RWPE2 (cell line): ENCODE results near the gene PRRT3.

Experiments used
- ATAC-seq: fragments of 200-7000 bp; cut with Tn5 transposase; 3 replicates; pipeline ENCODE4 v1.9.1; 2021; ENCODE audit warnings: low read depth
- DNase-seq: peaks from one replicate; pipeline ENCODE4 v3.0.0-alpha.2; 2020; ENCODE audit warnings: low spot score
- H3K27ac ChIP-seq: fragments of 450-650 bp; 2 replicates; pipeline ENCODE4 v1.5.1; 2017; ENCODE audit warnings: mild to moderate bottlenecking; ENCODE audit not compliant: poor library complexity, severe bottlenecking
- H3K27me3 ChIP-seq: fragments of 250-450 bp; sonication (Bioruptor Pico); 2 replicates; pipeline ENCODE4 v1.5.1; 2021; ENCODE audit warnings: mild to moderate bottlenecking, moderate library complexity; ENCODE audit not compliant: insufficient read depth, poor library complexity, severe bottlenecking
- H3K36me3 ChIP-seq: fragments of 250-450 bp; sonication (Bioruptor Pico); 2 replicates; pipeline ENCODE4 v1.5.1; 2020; ENCODE audit warnings: low read depth, mild to moderate bottlenecking, moderate library complexity
- H3K4me1 ChIP-seq: fragments of 250-450 bp; sonication (Bioruptor Pico); 2 replicates; pipeline ENCODE4 v1.5.1; 2021; ENCODE audit warnings: mild to moderate bottlenecking, moderate library complexity; ENCODE audit not compliant: insufficient read depth, poor library complexity, severe bottlenecking
- H3K4me3 ChIP-seq: fragments of 250-450 bp; sonication (Bioruptor Pico); 2 replicates; pipeline ENCODE4 v1.5.1; 2021; ENCODE audit warnings: mild to moderate bottlenecking, moderate library complexity; ENCODE audit not compliant: severe bottlenecking
- H3K9me3 ChIP-seq: fragments of 250-450 bp; sonication (Bioruptor Pico); 2 replicates; pipeline ENCODE4 v1.5.1; 2021; ENCODE audit warnings: mild to moderate bottlenecking, moderate library complexity; ENCODE audit not compliant: severe bottlenecking
- TF ChIP-seq, protein P1 (sequence below): fragments of 450-650 bp; IDR thresholded peaks from one replicate; pipeline ENCODE4 v1.5.1; 2017; ENCODE audit warnings: mild to moderate bottlenecking, moderate library complexity; ENCODE audit not compliant: poor library complexity, severe bottlenecking

PRRT3 gene

DNA sequence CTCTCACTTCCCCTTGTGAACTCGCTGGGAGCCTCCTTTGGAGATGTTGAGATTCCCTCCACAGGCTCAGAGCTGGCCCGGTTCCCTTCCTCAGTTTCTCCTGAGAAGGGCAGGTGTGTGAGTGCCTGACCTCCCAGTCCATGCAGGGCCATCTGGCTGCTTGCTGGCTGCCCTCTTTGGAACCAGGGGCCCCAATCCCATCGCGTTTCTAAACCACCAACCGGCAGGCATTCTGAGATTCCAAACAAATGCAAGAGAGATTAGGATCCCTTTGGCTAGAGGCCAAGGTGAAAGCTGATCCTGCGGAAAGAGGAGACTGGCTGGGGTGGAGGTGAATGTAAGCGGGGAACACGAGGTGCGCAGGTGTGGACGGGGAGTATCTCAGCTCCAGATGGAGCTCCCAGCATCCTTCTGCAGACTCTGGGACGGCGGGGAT, 2.9 kb upstream of the PRRT3 start:
- Histone ChIP-seq H3K9me3 (no peaks in the 10 kb centered on the region), H3K4me3 (no peak overlapping the region), H3K4me1 (peaks cover 10% of the 10 kb centered on the region), H3K27ac (no peak overlapping the region), H3K36me3 (no peaks in the 10 kb centered on the region), H3K27me3 (no peaks in the 10 kb centered on the region)
- TF ChIP-seq, protein P1, sequence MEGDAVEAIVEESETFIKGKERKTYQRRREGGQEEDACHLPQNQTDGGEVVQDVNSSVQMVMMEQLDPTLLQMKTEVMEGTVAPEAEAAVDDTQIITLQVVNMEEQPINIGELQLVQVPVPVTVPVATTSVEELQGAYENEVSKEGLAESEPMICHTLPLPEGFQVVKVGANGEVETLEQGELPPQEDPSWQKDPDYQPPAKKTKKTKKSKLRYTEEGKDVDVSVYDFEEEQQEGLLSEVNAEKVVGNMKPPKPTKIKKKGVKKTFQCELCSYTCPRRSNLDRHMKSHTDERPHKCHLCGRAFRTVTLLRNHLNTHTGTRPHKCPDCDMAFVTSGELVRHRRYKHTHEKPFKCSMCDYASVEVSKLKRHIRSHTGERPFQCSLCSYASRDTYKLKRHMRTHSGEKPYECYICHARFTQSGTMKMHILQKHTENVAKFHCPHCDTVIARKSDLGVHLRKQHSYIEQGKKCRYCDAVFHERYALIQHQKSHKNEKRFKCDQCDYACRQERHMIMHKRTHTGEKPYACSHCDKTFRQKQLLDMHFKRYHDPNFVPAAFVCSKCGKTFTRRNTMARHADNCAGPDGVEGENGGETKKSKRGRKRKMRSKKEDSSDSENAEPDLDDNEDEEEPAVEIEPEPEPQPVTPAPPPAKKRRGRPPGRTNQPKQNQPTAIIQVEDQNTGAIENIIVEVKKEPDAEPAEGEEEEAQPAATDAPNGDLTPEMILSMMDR = no peak
- ATAC-seq = peak; percentile 30; the same call in 2 of the 3 replicates
- DNase-seq = no peak

DNA sequence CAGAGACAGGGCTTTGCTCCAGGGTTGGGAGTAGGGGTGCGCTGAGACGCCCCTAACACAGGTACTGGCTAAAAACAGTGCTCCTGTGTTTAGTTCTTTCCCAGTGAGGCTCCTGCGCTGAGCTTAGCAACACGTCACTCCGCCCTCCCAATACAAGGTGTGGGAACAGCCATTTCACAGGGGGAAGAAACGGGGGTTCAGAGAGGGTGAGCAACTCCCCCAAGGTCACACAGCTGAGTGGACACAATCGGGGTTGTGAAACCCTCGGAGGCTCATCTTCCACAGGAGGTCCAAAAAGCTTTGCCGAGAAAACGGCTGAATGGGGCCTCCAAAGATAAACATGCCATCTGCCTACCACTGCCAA, 628 bp downstream of the PRRT3 start:
- Histone ChIP-seq H3K27ac (no peak overlapping the region), H3K9me3 (no peaks in the 10 kb centered on the region), H3K27me3 (no peaks in the 10 kb centered on the region), H3K4me3 (peak overlapping the region; percentile 45), H3K36me3 (0 out of 2 replicates have a peak, but pooled peaks cover 5% of the 10 kb centered on the region), H3K4me1 (peaks cover 10% of the 10 kb centered on the region)
- TF ChIP-seq, protein P1 = no peak
- ATAC-seq = no peak
- DNase-seq = no peak

DNA sequence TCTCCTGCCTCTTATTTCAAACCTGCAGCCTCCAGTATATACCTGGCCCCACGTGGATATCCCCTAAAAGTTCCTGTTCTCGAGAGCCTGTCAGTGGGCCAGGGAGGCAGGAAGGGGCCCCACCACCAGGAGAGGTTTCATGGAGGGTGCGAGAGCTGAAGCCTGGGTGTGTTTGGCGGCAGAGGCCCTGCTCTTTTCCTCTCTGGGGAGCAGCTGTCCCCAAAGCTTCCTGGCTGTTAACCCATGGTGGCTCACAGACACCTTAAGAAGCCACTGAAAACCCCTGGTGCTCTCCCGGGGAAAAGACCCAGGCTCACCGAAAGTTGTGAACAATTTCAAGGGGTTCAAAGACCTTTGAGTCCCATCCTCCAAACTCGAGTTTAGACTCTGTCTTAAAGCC, 1.1 kb downstream of the PRRT3 start:
- ATAC-seq = no peak
- H3K4me1 ChIP-seq = peaks cover 10% of the 10 kb centered on the region
- 0 out of 2 replicates have a peak, but pooled peaks cover 5% of the 10 kb centered on the region for H3K36me3 ChIP-seq
- TF ChIP-seq, protein P1 = no peak
- no peaks in the 10 kb centered on the region for H3K9me3 ChIP-seq
- H3K4me3 ChIP-seq = no peak overlapping the region
- no peak for DNase-seq
- H3K27ac ChIP-seq = no peak overlapping the region
- H3K27me3 ChIP-seq = no peaks in the 10 kb centered on the region

DNA sequence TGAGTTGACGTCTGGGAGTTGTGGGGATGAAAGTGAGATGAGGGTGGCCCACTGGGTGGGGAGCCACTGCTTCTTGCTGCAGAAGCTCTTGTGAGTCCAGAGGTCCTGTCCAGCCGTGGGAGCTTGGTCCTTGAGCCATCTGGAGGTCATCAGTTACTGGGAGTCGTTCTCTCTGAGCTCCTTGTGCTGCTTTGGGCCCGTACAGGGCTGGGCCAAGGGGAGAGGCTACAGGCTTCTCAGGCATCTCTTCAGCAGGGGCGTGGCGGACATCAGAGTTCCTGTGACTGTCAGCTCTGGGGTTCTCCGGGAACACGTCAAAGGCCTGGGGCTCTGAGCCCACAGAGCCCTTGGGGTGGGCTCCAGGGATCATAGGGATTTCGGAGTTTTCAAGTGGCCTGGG, 2.6 kb downstream of the PRRT3 start:
- TF ChIP-seq, protein P1 = no peak
- Histone ChIP-seq H3K27me3 (no peaks in the 10 kb centered on the region), H3K36me3 (0 out of 2 replicates have a peak, but pooled peaks cover 5% of the 10 kb centered on the region), H3K4me3 (no peak overlapping the region), H3K4me1 (peaks cover 1% of the 10 kb centered on the region), H3K27ac (no peak overlapping the region), H3K9me3 (no peaks in the 10 kb centered on the region)
- DNase-seq = no peak
- no peak for ATAC-seq

DNA sequence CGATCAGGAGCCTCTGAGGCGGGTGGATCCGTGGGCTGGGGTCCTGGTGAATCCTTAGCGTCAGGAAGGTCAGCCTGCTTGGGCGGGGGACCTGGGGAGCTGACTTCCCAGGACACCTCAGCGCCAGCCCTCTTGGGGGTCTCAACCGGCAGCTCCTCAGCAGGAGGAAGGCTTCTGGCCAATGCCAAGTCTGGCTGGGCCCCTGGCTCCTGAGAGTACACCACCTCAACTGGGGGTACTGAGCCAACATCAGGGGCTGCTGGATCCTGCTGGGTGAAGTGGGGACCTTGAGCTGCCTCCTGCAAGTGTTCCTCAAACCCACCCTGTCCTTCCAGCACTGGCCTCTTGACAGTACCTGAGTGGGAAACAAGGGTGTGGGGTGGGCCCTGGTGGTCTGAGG, 3.1 kb downstream of the PRRT3 start:
- H3K4me3 ChIP-seq = no peak overlapping the region
- no peak overlapping the region for H3K27ac ChIP-seq
- DNase-seq = peak; percentile 54
- H3K4me1 ChIP-seq = no peaks in the 10 kb centered on the region
- TF ChIP-seq, protein P1 = no peak
- H3K9me3 ChIP-seq = no peaks in the 10 kb centered on the region
- ATAC-seq = no peak
- H3K36me3 ChIP-seq = 0 out of 2 replicates have a peak, but pooled peaks cover 5% of the 10 kb centered on the region
- H3K27me3 ChIP-seq = no peaks in the 10 kb centered on the region
